ENCODE results near the gene PHF3.
"Not testable (repeated sequence)": the region's sequence is repeated elsewhere in the genome, so short reads cannot be mapped to it uniquely, and the experiment has no call there.

Gene PHF3

GRCh38 chr6:63734923-63735322 is 99.3 kb downstream of the PHF3 start:
- no peaks in the 10 kb centered on the region for H3K9me2 ChIP-seq (replicated peaks; ENCODE audit: insufficient read depth, low read length)
- no peaks in the 10 kb centered on the region for H3K36me3 ChIP-seq (ENCODE audit: low read length)
- TF ChIP-seq, protein P1, sequence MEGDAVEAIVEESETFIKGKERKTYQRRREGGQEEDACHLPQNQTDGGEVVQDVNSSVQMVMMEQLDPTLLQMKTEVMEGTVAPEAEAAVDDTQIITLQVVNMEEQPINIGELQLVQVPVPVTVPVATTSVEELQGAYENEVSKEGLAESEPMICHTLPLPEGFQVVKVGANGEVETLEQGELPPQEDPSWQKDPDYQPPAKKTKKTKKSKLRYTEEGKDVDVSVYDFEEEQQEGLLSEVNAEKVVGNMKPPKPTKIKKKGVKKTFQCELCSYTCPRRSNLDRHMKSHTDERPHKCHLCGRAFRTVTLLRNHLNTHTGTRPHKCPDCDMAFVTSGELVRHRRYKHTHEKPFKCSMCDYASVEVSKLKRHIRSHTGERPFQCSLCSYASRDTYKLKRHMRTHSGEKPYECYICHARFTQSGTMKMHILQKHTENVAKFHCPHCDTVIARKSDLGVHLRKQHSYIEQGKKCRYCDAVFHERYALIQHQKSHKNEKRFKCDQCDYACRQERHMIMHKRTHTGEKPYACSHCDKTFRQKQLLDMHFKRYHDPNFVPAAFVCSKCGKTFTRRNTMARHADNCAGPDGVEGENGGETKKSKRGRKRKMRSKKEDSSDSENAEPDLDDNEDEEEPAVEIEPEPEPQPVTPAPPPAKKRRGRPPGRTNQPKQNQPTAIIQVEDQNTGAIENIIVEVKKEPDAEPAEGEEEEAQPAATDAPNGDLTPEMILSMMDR (IDR thresholded peaks at IDR 0.05; ENCODE audit: insufficient read depth, low read length, poor library complexity, severe bottlenecking): no peak
- TF ChIP-seq EZH2phosphoT487 (conservative IDR thresholded peaks at IDR 0.05; ENCODE audit: low read length): no peak
- no peaks in the 10 kb centered on the region for H3K79me2 ChIP-seq (ENCODE audit: insufficient read depth, low read length)
- no peak overlapping the region for H3K9ac ChIP-seq (ENCODE audit: low read length)
- no peak overlapping the region for H2AFZ ChIP-seq (ENCODE audit: low read depth, low read length, severe bottlenecking)
- H3K4me2 ChIP-seq (ENCODE audit: low read depth, low read length, poor library complexity, severe bottlenecking): no peak overlapping the region
- no peak overlapping the region for H3K4me3 ChIP-seq (ENCODE audit: insufficient read depth, low read length, poor library complexity, severe bottlenecking)
- H3K27me3 ChIP-seq (ENCODE audit: low read length): no peaks in the 10 kb centered on the region
- H3K27ac ChIP-seq (ENCODE audit: low read depth, low read length): no peak overlapping the region
- no peaks in the 10 kb centered on the region for H3F3A ChIP-seq (ENCODE audit: insufficient read depth)
- H4K20me1 ChIP-seq (ENCODE audit: low read depth, low read length): no peaks in the 10 kb centered on the region
- H3K9me3 ChIP-seq (ENCODE audit: insufficient read depth, low read length): no peaks in the 10 kb centered on the region

GRCh38 chr6:63738190-63738589 is 102.6 kb downstream of the PHF3 start:
- not testable (repeated sequence) for H3F3A ChIP-seq (ENCODE audit: insufficient read depth); H3K9me3 ChIP-seq (ENCODE audit: insufficient read depth, low read length); H3K9me2 ChIP-seq (replicated peaks; ENCODE audit: insufficient read depth, low read length); H3K4me2 ChIP-seq (ENCODE audit: low read depth, low read length, poor library complexity, severe bottlenecking); H3K27me3 ChIP-seq (ENCODE audit: low read length); H3K9ac ChIP-seq (ENCODE audit: low read length); H3K27ac ChIP-seq (ENCODE audit: low read depth, low read length); H3K36me3 ChIP-seq (ENCODE audit: low read length); H2AFZ ChIP-seq (ENCODE audit: low read depth, low read length, severe bottlenecking); H4K20me1 ChIP-seq (ENCODE audit: low read depth, low read length); H3K4me3 ChIP-seq (ENCODE audit: insufficient read depth, low read length, poor library complexity, severe bottlenecking); H3K79me2 ChIP-seq (ENCODE audit: insufficient read depth, low read length)

- Histone ChIP-seq H3K36me3 (ENCODE audit: low read length) (no peaks in the 10 kb centered on the region), H2AFZ (ENCODE audit: low read depth, low read length, severe bottlenecking) (no peak overlapping the region), H3F3A (ENCODE audit: insufficient read depth) (no peaks in the 10 kb centered on the region), H3K9me2 (replicated peaks; ENCODE audit: insufficient read depth, low read length) (no peaks in the 10 kb centered on the region), H3K4me3 (ENCODE audit: insufficient read depth, low read length, poor library complexity, severe bottlenecking) (no peak overlapping the region), H3K27me3 (ENCODE audit: low read length) (no peaks in the 10 kb centered on the region), H3K27ac (ENCODE audit: low read depth, low read length) (no peak overlapping the region), H3K9me3 (ENCODE audit: insufficient read depth, low read length) (no peaks in the 10 kb centered on the region), H4K20me1 (ENCODE audit: low read depth, low read length) (no peaks in the 10 kb centered on the region), H3K4me2 (ENCODE audit: low read depth, low read length, poor library complexity, severe bottlenecking) (no peak overlapping the region), H3K79me2 (ENCODE audit: insufficient read depth, low read length) (no peaks in the 10 kb centered on the region), H3K9ac (ENCODE audit: low read length) (no peak overlapping the region)
- TF ChIP-seq, protein P1 (IDR thresholded peaks at IDR 0.05; ENCODE audit: insufficient read depth, low read length, poor library complexity, severe bottlenecking): no peak
- TF ChIP-seq EZH2phosphoT487 (conservative IDR thresholded peaks at IDR 0.05; ENCODE audit: low read length): no peak
Measured at GRCh38 chr6:63739094-63739687, 103.6 kb downstream of the PHF3 start.

DNA sequence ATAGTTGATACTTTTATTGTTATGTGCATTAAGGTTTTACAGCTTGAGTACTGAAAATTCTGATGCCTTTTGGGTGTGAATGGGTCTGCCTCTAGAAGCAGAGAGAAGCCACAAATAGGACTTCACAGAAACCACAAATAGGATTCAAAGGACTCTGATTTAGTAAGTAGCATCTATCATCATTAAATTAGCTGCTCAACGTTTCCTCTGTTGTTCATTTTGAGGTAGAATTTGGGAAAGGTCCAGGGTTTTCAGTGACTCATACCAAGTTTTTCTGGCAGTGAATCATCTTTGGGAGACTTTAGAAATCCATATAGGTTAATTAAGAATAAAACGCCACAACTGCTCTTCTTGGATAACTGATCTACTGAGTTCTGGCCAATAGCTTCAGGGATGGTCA is 105.1 kb downstream of the PHF3 start:
- Histone ChIP-seq H3K79me2 (ENCODE audit: insufficient read depth, low read length) (no peaks in the 10 kb centered on the region), H4K20me1 (ENCODE audit: low read depth, low read length) (no peaks in the 10 kb centered on the region), H2AFZ (ENCODE audit: low read depth, low read length, severe bottlenecking) (no peak overlapping the region), H3K9me3 (ENCODE audit: insufficient read depth, low read length) (no peaks in the 10 kb centered on the region), H3K9ac (ENCODE audit: low read length) (no peak overlapping the region), H3K9me2 (replicated peaks; ENCODE audit: insufficient read depth, low read length) (no peaks in the 10 kb centered on the region), H3F3A (ENCODE audit: insufficient read depth) (no peaks in the 10 kb centered on the region), H3K4me3 (ENCODE audit: insufficient read depth, low read length, poor library complexity, severe bottlenecking) (no peak overlapping the region), H3K27ac (ENCODE audit: low read depth, low read length) (no peak overlapping the region), H3K27me3 (ENCODE audit: low read length) (no peaks in the 10 kb centered on the region), H3K36me3 (ENCODE audit: low read length) (no peaks in the 10 kb centered on the region), H3K4me2 (ENCODE audit: low read depth, low read length, poor library complexity, severe bottlenecking) (no peak overlapping the region)
- TF ChIP-seq, protein P1 (IDR thresholded peaks at IDR 0.05; ENCODE audit: insufficient read depth, low read length, poor library complexity, severe bottlenecking): no peak
- TF ChIP-seq EZH2phosphoT487 (conservative IDR thresholded peaks at IDR 0.05; ENCODE audit: low read length): no peak
